HG03457 (cell line): ENCODE measurements around the gene SPATA18.
"Not testable (repeated sequence)": the region's sequence is repeated elsewhere in the genome, so short reads cannot be mapped to it uniquely, and the experiment has no call there.

Experiments used
- ATAC-seq: cut with Tn5 transposase; IDR thresholded peaks from one replicate; pipeline ENCODE4 v1.9.1; 2021; ENCODE audit warnings: moderate number of reproducible peaks; ENCODE audit not compliant: unreplicated experiment

The SPATA18 gene

DNA sequence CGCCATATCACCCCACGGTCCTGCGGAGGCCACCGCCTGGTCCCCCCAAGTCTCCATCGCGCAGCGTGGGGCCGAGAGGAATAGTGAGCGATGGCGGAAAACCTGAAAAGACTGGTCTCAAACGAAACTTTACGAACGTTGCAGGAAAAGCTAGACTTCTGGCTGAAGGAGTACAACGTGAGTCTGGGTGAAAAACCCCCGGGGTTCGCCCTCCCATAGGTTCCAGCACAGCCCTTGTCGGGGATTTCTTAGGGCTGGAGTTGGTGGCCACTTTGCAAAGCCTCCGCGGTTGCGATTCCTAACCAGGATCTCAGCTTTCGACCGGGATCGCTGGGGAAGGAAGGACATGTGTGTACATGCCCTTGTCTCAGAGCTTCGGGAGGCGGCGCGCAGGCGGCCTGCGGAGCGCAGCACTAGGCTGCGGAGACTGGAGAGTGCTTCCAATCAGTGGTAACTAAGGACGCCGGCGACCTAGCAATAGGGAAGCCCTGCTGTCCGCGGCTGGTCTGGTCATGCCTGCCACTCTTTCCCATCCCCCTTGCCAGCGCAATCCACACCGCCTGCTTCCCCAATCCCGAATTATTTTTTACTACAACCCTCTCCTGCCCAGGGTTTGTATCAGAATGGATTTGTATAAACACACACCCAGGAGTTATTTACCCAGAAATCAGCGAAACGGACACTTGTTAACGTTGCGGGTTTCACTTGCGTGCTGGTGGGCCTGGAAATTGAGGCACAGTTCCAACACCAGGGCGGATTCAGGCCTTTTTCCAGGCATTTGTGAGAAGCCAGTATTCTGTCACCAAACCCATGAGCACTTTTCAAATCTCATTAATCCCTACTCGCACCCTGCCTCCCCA lies 741 bp downstream of the SPATA18 start:
- peak; percentile 34 for ATAC-seq

GRCh38 chr4:52052475-52052780 lies 1.3 kb downstream of the SPATA18 start:
- peak; percentile 55 for ATAC-seq

DNA sequence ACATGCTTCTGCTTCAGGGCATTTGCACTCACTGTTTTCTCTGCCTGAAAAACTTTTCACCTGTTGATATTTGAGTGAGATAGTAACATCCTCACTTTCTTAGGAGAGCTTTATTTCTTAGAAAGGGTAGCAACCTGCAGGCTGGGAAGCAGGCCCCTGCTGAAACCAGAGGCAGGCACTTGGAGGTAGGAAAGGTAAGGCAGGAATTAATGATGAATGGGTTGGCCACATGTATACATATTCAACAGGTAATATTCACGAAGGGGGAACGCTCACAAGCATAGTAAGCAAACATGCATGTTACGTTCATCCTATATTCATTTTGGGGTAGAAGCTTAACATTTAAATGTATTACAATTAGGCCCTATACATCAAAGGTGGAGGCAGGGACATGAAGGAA lies 3.1 kb downstream of the SPATA18 start:
- ATAC-seq, result no peak

GRCh38 chr4:52057196-52057595 lies 6.1 kb downstream of the SPATA18 start:
- ATAC-seq, result no peak

GRCh38 chr4:52058275-52058674 lies 7.2 kb downstream of the SPATA18 start:
- ATAC-seq, result no peak

DNA sequence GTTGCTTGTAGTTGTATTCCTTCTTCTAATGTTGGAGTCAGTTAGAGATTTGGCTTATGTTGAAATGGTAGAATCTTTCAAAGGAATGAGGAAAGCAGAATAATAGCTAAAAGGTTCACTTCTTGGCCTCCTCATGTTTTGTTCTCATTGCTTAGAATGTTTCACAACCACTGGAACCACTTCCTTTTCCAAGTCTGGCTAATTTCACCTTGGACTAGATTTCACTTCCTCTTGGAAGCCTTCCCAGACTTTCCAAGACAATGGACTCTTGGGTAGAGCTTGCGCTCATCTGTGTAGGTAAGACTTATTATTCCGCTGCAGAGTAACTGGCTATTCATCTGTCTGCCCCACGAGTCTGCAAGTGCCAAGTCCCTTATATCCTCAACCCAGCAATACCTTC lies 8.3 kb downstream of the SPATA18 start:
- no peak for ATAC-seq

GRCh38 chr4:52069571-52069970 lies 18.5 kb downstream of the SPATA18 start:
- no peak for ATAC-seq

DNA sequence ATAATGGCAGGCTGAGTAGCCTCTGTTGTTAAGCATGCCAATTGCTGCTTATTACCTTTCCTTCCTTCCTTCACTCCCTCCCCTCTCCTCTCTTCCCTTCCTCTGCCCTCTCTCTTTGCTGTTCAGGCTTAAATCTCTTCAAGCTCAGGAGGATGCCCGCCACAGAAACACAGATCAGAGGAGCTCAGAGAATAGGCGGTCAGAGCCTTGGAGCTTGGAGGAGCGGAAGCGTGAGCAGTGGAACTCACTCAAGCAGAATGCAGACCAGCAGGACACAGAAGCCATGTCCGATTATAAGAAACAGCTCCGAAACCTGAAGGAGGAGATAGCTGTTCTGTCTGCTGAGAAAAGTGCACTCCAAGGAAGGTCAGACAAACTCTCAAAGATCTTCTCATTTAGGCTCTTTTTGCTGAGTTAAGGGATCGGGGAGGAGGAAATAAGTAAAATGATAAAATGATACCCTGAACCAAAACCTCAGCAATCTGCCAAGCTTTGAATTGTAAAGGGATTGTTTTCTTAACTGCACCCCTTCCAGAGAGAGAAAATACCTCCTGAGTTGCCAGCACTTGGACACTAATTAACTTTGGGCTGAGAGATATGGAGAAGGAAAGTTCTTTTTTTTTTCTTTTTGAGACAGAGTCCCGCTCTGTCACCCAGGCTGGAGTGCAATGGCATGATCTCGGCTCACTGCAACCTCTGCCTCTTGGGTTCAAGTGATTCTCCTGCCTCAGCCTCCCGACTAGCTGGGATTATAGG lies 20.9 kb downstream of the SPATA18 start:
- ATAC-seq, result no peak

GRCh38 chr4:52076731-52077130 lies 25.6 kb downstream of the SPATA18 start:
- no peak for ATAC-seq

DNA sequence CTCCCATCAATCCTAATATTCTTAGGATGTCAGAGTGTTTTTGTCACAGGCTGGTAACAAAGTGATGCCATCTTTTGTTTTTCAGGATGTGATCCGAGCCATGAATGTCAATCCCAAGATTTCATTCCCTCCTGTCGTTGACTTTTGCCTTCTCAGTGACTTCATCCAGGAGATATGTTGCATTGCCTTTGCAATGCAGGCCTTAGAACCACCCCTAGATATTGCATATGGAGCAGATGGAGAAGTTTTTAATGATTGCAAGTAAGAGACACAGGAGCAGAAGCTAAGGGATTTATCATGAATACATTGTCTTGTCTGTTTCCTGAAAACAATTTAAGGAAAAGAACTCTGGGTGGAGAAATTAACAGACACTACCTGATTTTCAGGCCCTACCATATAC lies 28.6 kb downstream of the SPATA18 start:
- no peak for ATAC-seq

DNA sequence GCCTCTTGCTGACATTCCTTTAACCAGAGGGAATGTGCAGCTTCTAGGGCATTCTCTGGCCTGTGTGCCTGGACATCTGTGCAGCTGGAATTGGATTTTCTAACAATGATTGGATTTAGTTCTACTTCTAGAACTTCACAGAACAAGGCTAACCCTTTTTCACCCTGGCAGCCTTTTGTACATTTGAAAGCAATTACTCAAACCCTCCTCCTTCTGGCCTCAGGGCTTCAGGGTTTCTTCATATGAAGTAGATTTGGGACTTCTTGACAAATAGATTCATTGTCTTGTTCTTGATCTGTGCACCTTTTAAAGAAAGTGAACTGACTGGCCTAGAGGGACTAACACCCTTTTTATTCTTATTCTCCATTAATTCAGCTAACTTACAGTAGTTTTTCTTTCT lies 30.1 kb downstream of the SPATA18 start:
- ATAC-seq, result no peak

- not testable (repeated sequence) for ATAC-seq
Measured at GRCh38 chr4:52086425-52086824, 35.3 kb downstream of the SPATA18 start.

GRCh38 chr4:52091801-52092200 lies 40.7 kb downstream of the SPATA18 start:
- no peak for ATAC-seq

- ATAC-seq, result no peak
Measured at GRCh38 chr4:52093466-52093865, 42.4 kb downstream of the SPATA18 start.

GRCh38 chr4:52094376-52095145 lies 43.5 kb downstream of the SPATA18 start:
- ATAC-seq, result no peak

DNA sequence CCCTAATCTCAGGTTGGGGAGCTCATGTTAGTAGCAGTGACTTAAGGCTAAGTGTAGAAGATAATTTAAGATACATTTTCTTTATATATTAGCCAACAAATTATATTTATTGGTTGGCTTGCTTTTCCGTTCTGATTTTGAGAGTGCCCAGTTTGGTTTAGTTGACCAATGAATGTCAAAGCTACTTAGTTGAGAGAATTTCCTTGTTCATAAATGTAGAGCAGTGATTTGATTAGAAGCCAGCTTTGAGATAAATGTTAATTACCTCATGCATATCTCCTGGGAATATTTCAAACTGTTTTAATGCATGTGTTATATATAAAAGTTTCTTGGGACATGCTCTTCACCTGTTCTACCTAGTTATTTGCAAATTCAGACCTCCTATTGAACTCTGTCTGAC lies 44.3 kb downstream of the SPATA18 start:
- ATAC-seq, result no peak

DNA sequence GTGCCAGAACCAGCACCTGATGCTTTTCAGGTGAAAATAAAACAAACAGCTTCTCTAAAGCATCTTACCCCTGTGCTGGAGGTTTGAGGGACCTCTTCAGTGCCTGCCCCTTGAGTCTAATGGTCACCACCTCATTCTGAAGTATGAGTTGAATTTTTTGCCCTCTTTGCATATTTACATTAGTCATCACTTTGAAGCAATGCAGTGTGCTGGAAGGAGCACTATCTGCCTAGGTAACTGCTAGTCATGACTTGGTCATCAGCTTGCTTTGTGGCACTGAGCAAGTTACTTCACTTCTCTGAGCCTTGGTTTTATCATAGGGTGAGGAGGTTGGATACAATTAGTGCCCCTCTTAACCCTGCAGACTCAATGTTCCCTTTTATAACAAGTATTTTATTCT lies 44.9 kb downstream of the SPATA18 start:
- no peak for ATAC-seq

- ATAC-seq, result no peak
Measured at GRCh38 chr4:52098618-52099017, 47.5 kb downstream of the SPATA18 start.

- ATAC-seq, result no peak
Measured at GRCh38 chr4:52099860-52100461, 48.9 kb downstream of the SPATA18 start.

GRCh38 chr4:52102587-52102986 lies 51.5 kb downstream of the SPATA18 start:
- no peak for ATAC-seq

- ATAC-seq, result no peak
Measured at GRCh38 chr4:52103319-52103718, 52.2 kb downstream of the SPATA18 start.
